NCI-H526 treated with DMSO at 0.1 percent for 48 hours (cell line): Measurements from ENCODE around the gene BDKRB1.

Experiments used
- DNase-seq: peaks from one replicate; lab custom pipeline; 2025; lab: John Stamatoyannopoulos, UW

Gene BDKRB1

DNA sequence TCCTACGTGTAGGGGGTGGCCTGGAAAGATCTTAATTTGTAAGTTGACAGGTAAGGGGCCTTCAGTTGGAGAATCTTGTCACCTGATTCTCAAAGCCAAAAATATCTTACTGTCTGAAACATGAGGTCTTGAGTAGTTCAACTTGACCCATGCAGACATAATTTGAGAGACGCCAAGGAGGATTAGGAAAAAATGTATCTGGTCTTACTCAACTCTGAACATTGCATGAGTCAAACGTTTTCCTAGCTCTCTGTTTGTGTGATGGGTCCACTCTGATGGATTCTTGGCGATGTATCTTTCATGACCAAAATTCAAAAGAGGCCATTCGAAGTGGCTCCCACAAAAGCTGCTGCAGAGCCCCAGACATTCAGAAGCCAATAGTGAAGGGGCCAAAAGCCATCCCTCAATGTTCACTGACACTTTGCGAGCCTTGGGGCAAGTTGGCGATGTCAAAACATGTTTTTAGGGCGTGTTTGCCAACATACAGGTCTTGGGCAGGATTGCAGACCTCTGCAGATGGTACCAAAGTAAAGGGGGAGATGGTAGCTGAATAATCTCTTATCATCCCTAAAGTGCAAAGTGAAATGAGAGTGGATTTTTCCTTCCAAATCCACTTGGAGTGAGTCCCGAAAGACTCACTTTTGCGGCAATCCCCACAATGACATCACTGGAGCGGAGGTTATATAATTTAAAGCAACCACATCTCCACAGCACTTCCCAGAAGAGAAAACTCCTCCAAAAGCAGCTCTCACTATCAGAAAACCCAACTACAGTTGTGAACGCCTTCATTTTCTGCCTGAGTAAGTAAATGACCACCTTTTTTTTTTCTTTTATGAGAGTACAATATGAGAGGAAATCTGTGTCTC lies at the start of gene BDKRB1:
BDKRB1 (plus strand) TSS at position 710 of the 866 bp plus-strand sequence. CDS start 7,473 bp downstream, outside the sequence.
- no peak for DNase-seq

DNA sequence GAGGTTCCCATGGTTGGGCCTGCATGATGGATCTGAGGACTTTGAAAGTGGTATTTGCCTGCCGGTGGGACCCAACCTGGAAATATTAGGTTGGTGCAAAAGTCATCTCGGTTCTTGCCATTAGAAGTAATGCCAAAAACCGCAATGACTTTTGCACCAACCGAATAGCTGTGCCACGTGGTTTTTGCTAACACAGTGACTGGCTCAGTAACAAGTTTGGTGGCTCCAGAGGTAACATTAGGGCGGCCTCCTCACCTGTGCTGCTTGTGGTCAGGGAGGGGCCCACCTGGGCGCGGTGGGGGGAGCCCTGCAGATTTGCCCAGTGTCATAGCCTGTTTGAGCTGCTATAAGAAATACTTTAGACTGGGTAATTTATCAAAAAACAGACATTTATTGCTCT lies 49.5 kb upstream of the BDKRB1 start:
- DNase-seq: no peak

- DNase-seq: no peak
Observed at GRCh38 chr14:96207686-96208085, 48.3 kb upstream of the BDKRB1 start.

- no peak for DNase-seq
Observed at GRCh38 chr14:96208739-96209138, 47.3 kb upstream of the BDKRB1 start.

DNA sequence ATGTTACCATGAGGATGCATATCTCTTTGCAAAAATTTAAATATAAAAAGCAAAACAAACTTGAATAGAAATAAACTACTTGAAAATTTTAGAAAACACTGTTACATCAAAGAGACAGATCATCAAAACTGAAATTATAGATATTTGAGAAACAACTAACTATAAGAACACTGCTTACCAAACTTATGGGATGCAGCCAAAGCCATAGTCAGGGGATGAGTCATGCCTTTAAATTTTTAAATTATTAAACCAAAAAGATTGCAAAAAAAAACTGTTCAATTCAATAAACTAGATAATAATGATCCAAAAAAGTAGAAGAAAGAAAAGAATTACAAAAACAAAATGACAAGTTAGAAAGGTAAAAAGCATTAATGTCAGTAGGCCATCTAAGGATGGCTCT lies 43.9 kb upstream of the BDKRB1 start:
- DNase-seq: no peak

DNA sequence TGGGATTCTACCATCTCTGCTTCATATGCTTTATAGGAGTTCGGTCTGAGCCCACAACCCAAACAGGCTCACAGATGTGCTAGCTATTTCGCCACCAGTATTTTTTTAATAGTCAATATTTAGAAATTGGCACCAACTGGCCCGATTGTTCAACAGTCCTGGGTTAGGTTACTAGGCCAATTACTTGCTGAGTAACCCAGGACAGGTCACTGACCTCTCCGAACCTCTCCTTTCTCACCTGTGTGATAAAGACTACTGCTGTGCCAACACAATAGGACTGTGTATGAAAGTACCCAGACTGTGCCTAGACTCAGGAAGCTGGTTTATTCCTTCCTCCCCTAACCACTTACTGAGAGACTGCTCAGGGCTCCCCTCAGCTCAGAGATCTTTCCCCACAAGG lies 43.1 kb upstream of the BDKRB1 start:
- DNase-seq: no peak

DNA sequence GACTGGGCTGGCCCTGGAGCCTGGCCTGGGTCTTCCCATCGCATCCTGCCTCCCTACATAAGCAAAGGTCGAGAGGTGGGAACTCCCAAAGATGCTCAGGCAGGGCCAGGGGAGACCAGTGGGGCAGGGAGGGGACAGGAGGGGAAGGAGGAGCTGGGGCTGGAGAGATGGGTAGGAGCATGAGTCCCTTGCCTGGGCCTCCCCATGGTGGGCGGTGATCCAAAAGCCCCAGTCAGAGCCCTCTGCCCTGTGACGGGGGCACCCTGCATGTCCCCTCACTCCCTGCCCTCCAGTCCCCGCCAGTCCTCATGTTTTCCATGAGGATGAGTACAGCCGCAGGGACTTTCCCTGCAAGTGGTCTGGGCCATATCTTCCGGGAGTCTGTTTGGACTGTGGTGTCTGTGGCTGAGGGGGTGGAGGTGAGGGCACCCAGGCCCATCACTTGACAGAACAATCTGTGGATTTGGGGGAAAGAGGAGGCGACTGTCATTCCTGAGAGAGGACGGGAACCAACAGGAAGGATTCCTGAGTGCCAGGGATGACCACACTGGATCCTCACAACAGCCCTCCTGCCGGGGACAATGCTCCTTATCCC lies 42.0 kb upstream of the BDKRB1 start:
- DNase-seq: no peak

GRCh38 chr14:96214793-96215192 lies 41.2 kb upstream of the BDKRB1 start:
- DNase-seq: no peak

DNA sequence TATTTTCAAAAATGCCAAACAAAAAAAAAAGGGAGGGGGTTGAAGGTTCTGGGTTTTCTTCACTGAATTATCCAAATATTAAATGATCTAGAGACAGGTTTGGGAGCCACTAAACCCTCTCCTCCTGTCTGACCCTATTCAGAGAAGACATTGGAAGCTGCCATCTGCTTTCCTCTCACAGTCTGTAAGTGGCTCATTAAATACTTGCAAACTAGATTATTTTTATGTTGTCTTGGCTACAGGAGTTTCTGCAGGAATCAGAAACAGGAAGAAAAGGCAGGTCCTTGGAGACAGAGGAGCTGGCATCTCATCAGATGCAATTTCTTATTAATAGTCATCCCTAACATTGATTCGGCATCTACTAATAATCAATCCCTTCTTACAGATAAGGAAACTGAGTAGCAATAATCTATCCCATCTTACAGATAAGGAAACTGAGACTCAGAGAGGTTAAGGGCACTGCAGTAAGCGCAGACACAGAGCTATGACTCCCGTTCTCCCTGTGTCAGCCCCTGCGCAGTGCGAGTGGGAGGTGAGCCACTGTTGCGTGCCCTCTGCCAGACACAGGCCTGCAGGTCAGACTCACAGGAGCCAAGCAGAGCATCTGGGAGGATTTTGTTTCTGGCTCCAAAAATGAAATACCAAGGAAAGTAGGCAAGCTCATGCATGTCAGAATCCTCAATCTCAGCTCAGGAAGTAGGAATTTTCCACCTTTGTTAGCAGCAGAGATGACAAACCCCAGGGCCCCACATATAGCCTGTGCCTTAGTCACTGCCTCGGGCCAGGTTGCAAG lies 40.4 kb upstream of the BDKRB1 start:
- no peak for DNase-seq

DNA sequence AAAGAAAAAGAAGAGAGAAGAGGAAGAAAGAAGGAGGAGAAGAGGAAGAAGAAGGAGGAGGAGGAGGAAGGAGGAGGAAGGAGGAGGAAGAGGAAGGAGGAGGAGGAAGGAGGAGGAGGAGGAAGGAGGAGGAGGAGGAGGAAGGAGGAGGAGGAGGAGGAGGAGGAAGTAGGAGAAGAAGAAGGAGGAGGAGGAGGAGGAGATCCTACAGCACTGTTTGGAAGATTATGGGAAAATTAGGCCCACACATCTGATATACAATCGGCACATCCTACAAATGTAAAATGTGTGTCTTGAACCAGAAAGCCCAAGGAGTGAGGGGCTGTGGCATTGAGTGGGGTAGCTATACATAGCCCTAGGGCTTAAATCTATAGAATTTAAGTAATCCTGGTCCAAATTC lies 39.4 kb upstream of the BDKRB1 start:
- DNase-seq: no peak

DNA sequence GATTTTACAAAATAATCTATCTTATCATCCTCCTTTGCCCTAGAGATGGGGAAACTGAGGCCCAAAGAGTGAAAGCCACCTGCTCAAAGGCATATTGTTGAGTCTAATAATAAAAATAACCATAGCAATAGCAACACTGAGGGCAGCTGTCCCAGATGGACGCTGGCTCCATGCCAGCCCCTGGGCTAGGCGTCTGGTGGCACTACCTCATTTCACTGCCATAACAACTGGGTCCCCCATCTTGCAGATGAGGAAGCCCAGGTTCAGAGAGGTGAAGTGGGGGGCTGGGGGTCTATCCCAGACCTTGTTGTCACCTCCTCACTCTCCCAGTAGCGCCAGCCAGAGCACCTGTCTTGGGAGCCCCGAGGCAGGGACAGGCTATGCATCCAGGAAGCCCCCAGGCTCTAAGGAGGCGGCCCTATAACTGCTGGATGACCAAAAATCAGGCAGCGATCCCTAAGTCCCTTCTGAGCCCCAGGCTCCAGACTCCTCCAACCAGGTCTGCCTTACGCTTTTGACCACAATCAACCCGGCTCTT lies 38.6 kb upstream of the BDKRB1 start:
- DNase-seq: no peak

GRCh38 chr14:96221109-96221650 lies 34.8 kb upstream of the BDKRB1 start:
- DNase-seq: no peak

GRCh38 chr14:96221841-96222240 lies 34.2 kb upstream of the BDKRB1 start:
- no peak for DNase-seq

- no peak for DNase-seq
Observed at GRCh38 chr14:96224480-96225096, 31.4 kb upstream of the BDKRB1 start.

- DNase-seq: no peak
Observed at GRCh38 chr14:96225213-96225612, 30.8 kb upstream of the BDKRB1 start.

DNA sequence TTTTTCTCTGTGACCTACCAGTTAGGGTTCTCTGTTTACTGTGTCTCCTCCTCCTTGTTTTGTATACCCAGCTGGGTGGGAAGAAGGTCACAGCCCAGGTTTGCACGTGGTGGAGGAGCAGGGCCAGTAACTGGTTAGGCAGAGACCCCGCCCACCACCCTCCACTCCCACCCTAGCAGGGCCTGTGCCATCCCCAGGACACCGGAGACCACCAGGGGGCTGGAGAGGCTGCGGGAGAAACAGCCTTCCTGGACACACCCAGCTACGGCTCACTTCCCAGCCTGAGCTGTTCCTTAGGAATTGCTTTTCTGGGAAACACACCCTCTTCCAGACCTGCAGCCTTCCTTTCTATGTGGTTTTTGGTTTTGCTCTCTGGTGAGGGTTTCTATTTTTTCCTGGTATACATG lies 30.3 kb upstream of the BDKRB1 start:
- DNase-seq: no peak

- DNase-seq: no peak
Observed at GRCh38 chr14:96227428-96227827, 28.6 kb upstream of the BDKRB1 start.

- DNase-seq: no peak
Observed at GRCh38 chr14:96229315-96229714, 26.7 kb upstream of the BDKRB1 start.

DNA sequence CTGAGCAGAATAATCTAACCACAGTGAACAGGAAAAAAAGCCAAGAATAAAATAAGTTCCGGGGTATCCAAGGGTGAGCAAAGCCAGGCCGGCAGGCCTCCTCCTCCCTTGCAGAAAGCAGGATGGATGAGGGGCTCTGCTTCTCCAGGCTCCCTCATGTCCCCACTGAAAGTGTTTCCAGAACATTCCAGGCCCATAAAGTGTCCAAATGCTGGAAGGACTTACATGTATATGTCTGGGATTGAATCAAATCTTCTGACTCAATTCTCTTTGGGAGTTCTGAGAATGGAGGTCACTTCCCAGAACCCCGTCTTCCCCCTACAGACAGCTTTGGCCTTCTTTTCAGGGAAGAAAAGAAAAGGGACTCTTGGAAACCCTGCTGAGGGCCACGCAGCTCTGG lies 25.0 kb upstream of the BDKRB1 start:
- DNase-seq: no peak

GRCh38 chr14:96231526-96232130 lies 24.4 kb upstream of the BDKRB1 start:
- DNase-seq: no peak

GRCh38 chr14:96232506-96232905 lies 23.5 kb upstream of the BDKRB1 start:
- no peak for DNase-seq
